IMR-90 (cell line): ENCODE results near the gene KLF16. TPM values are rescaled to one million over a fixed set of nuclear protein-coding genes. Genes with fewer than 3 reads are reported as not detected.

Source experiments
- ATAC-seq: fragments of 200-7000 bp; cut with Tn5 transposase; 2 replicates; pipeline ENCODE4 v1.9.1; 2020; ENCODE audit warnings: low read depth, mild to moderate bottlenecking, moderate library complexity
- BruUV-seq: library from RNA; stranded (reverse); fragments of 400-500 nt; replicated peaks from 2 replicates; lab custom pipeline; 2021; lab: Mats Ljungman, UMichigan
- CTCF ChIA-PET: fragments of 300-600 bp; formaldehyde crosslinking; extraction: SDS; loops from one replicate; lab custom pipeline; 2021; ENCODE audit warnings: antibody characterized with exemption; lab: Yijun Ruan, JAX
- POLR2A ChIA-PET: fragments of 300-600 bp; sonication (Branson Sonifier 250); formaldehyde crosslinking; loops from one replicate; lab custom pipeline; 2022; ENCODE audit warnings: antibody characterized with exemption; ENCODE audit not compliant: unreplicated experiment; lab: Charles Lee
- DNase-seq: peaks from one replicate; pipeline ENCODE4 v3.0.0; 2013
- H2AFZ ChIP-seq: replicated peaks from 2 replicates; pipeline ENCODE3; 2013; ENCODE audit warnings: low read length, mild to moderate bottlenecking; ENCODE audit not compliant: poor library complexity
- H2AK5ac ChIP-seq: 2 replicates; pipeline ENCODE4 v1.6.1; 2013; ENCODE audit warnings: low read depth, low read length, inconsistent platforms
- H2AK9ac ChIP-seq: replicated peaks from 2 replicates; pipeline ENCODE3; 2013; ENCODE audit warnings: mild to moderate bottlenecking, low read depth, low read length, moderate library complexity; ENCODE audit not compliant: poor library complexity
- H2BK120ac ChIP-seq: 2 replicates; pipeline ENCODE4 v1.6.1; 2013; ENCODE audit warnings: low read depth, low read length, inconsistent platforms
- H2BK15ac ChIP-seq: 3 replicates; pipeline ENCODE4 v1.6.1; 2013; ENCODE audit warnings: low read depth, low read length, inconsistent platforms
- H2BK20ac ChIP-seq: 2 replicates; pipeline ENCODE4 v1.6.1; 2013; ENCODE audit warnings: low read depth, mild to moderate bottlenecking, inconsistent platforms, low read length, moderate library complexity
- H2BK5ac ChIP-seq: 2 replicates; pipeline ENCODE4 v1.6.1; 2013; ENCODE audit warnings: mild to moderate bottlenecking, low read depth, low read length, inconsistent platforms; ENCODE audit not compliant: poor library complexity, severe bottlenecking
- H3K14ac ChIP-seq: replicated peaks from 2 replicates; pipeline ENCODE4 v1.6.1; 2013; ENCODE audit warnings: low read depth, low read length, inconsistent platforms
- H3K18ac ChIP-seq: 2 replicates; pipeline ENCODE4 v1.6.1; 2013; ENCODE audit warnings: low read depth, low read length, control low read depth
- H3K23ac ChIP-seq: 2 replicates; pipeline ENCODE4 v1.6.1; 2013; ENCODE audit warnings: low read depth, low read length, inconsistent platforms
- H3K27ac ChIP-seq: 2 replicates; pipeline ENCODE4 v1.5.1; 2013; ENCODE audit warnings: mild to moderate bottlenecking, control low read depth, low read length; ENCODE audit not compliant: insufficient read depth
- H3K27me3 ChIP-seq: 2 replicates; pipeline ENCODE4 v1.6.1; 2013; ENCODE audit warnings: low read length; ENCODE audit not compliant: control insufficient read depth, insufficient read depth
- H3K36me3 ChIP-seq: 2 replicates; pipeline ENCODE4 v1.6.1; 2013; ENCODE audit warnings: low read length, mixed read lengths; ENCODE audit not compliant: control insufficient read depth, insufficient read depth
- H3K4ac ChIP-seq: 2 replicates; pipeline ENCODE4 v1.6.1; 2013; ENCODE audit warnings: low read depth, low read length, inconsistent platforms
- H3K4me1 ChIP-seq: 2 replicates; pipeline ENCODE4 v1.6.1; 2013; ENCODE audit warnings: low read length, mixed read lengths; ENCODE audit not compliant: control insufficient read depth, insufficient read depth
- H3K4me2 ChIP-seq: 2 replicates; pipeline ENCODE4 v1.6.1; 2013; ENCODE audit warnings: low read depth, mild to moderate bottlenecking, control low read depth, low read length, moderate library complexity
- H3K4me3 ChIP-seq: 2 replicates; pipeline ENCODE4 v1.5.1; 2013; ENCODE audit warnings: low read depth, mild to moderate bottlenecking, control low read depth, low read length, moderate library complexity; ENCODE audit not compliant: insufficient read depth
- H3K56ac ChIP-seq: 2 replicates; pipeline ENCODE4 v1.6.1; 2013; ENCODE audit warnings: low read length, inconsistent platforms; ENCODE audit not compliant: insufficient read depth; ENCODE audit errors: extremely low read depth
- H3K79me1 ChIP-seq, 2 experiments: 2 replicates each; pipeline ENCODE4 v1.6.1; 2013; ENCODE audit warnings: low read length in 2 of 2, inconsistent platforms in 1 of 2, low read depth in 1 of 2
- H3K9ac ChIP-seq: 2 replicates; pipeline ENCODE4 v1.6.1; 2013; ENCODE audit warnings: low read depth, low read length, control low read depth
- H3K9me1 ChIP-seq: 2 replicates; pipeline ENCODE4 v1.6.1; 2013; ENCODE audit warnings: low read length, inconsistent platforms; ENCODE audit not compliant: insufficient read depth
- H3K9me3 ChIP-seq: 2 replicates; pipeline ENCODE4 v1.6.1; 2013; ENCODE audit warnings: low read length; ENCODE audit not compliant: control insufficient read depth, insufficient read depth
- H4K20me1 ChIP-seq: 2 replicates; pipeline ENCODE4 v1.6.1; 2013; ENCODE audit warnings: low read length, inconsistent platforms; ENCODE audit not compliant: insufficient read depth
- H4K5ac ChIP-seq: 2 replicates; pipeline ENCODE4 v1.6.1; 2013; ENCODE audit warnings: mild to moderate bottlenecking, low read depth, low read length, control low read depth
- H4K8ac ChIP-seq, 2 experiments: 2 replicates each; pipeline ENCODE4 v1.6.1; 2013; ENCODE audit warnings: low read depth in 2 of 2, low read length in 2 of 2, control low read depth in 1 of 2, inconsistent platforms in 1 of 2
- H4K91ac ChIP-seq: 2 replicates; pipeline ENCODE4 v1.6.1; 2013; ENCODE audit warnings: low read depth, low read length, inconsistent platforms; ENCODE audit not compliant: insufficient read depth
- BHLHE40 ChIP-seq: fragments of 150-350 bp; IDR thresholded peaks from 2 replicates; pipeline ENCODE4 v1.6.1; 2016; ENCODE audit warnings: mild to moderate bottlenecking, low read depth, low read length
- CEBPB ChIP-seq: IDR thresholded peaks from 2 replicates; pipeline ENCODE4 v1.6.1; 2012; ENCODE audit warnings: low read depth, low read length, improper control_type of control experiment
- CHD1 ChIP-seq: IDR thresholded peaks from 2 replicates; pipeline ENCODE4 v1.6.1; 2012; ENCODE audit warnings: low read depth, low read length, improper control_type of control experiment
- FOS ChIP-seq: fragments of 150-350 bp; IDR thresholded peaks from 2 replicates; pipeline ENCODE4 v1.6.1; 2016; ENCODE audit warnings: low read depth, low read length
- MAFK ChIP-seq: IDR thresholded peaks from 2 replicates; pipeline ENCODE4 v1.6.1; 2012; ENCODE audit warnings: low read depth, low read length, improper control_type of control experiment
- MAZ ChIP-seq: IDR thresholded peaks from 2 replicates; pipeline ENCODE4 v1.6.1; 2012; ENCODE audit warnings: low read depth, mild to moderate bottlenecking, low read length, improper control_type of control experiment, moderate library complexity, borderline replicate concordance
- NFE2L2 ChIP-seq: fragments of 150-350 bp; IDR thresholded peaks from 2 replicates; pipeline ENCODE4 v1.6.1; 2016; ENCODE audit warnings: low read depth, mild to moderate bottlenecking, low read length
- POLR2A ChIP-seq: IDR thresholded peaks from 2 replicates; pipeline ENCODE4 v1.6.1; 2012; ENCODE audit warnings: mild to moderate bottlenecking, low read depth, low read length
- RAD21 ChIP-seq: IDR thresholded peaks from 2 replicates; pipeline ENCODE4 v1.6.1; 2012; ENCODE audit warnings: low read length, improper control_type of control experiment
- RCOR1 ChIP-seq: IDR thresholded peaks from 2 replicates; pipeline ENCODE4 v1.6.1; 2012; ENCODE audit warnings: mild to moderate bottlenecking, low read length, improper control_type of control experiment; ENCODE audit not compliant: insufficient replicate concordance
- RFX5 ChIP-seq: IDR thresholded peaks from 2 replicates; pipeline ENCODE4 v1.8.0; 2012; ENCODE audit warnings: low read depth, mild to moderate bottlenecking, low read length, moderate library complexity
- SMC3 ChIP-seq: fragments of 150-350 bp; IDR thresholded peaks from 2 replicates; pipeline ENCODE4 v1.6.1; 2016; ENCODE audit warnings: low read depth, mild to moderate bottlenecking, antibody characterized with exemption, low read length, moderate library complexity
- WGBS, 2 experiments: methylation state at CpG; one replicate each; pipeline versions ENCODE4 v1.1.5 to v1.1.7; 2013; ENCODE audit warnings: missing lambda C conversion rate in 2 of 2; ENCODE audit not compliant: insufficient read length in 1 of 2; ENCODE audit errors: extremely low coverage in 2 of 2; 5-methylcytosine and 5-hydroxymethylcytosine counted together
- dilution Hi-C: fragments of 300-500 bp; cut with HindIII; formaldehyde crosslinking; loops from one replicate; pipeline ENCODE4 v1.14.3; 2018; ENCODE audit warnings: low sequenced_read_pairs; ENCODE audit not compliant: unreplicated experiment
- in situ Hi-C: fragments of 300-500 bp; cut with MboI; formaldehyde crosslinking; loops from 3 replicates; pipeline ENCODE4 v1.14.3; 2019; ENCODE audit warnings: low sequenced_read_pairs, inconsistent platforms, mixed read lengths
- intact Hi-C: fragments of 100-400 bp; cut with micrococcal nuclease; formaldehyde crosslinking; loops from 2 replicates; pipeline ENCODE4 v1.10.0; 2022
- polyA plus RNA-seq, 3 experiments: library from polyadenylated mRNA; depleted of rRNA; stranded (reverse); fragments of >200 nt; gene quantifications; 2 replicates each; pipeline ENCODE4 v1.2.3, GENCODE V29; 2012; ENCODE audit warnings: low replicate concordance in 1 of 3
- total RNA-seq: library from RNA; depleted of rRNA; stranded (reverse); fragments of >200 nt; gene quantifications from 2 replicates; pipeline ENCODE4 v1.2.3, GENCODE V29; 2012
- TF ChIP-seq, protein P1 (sequence below): fragments of 150-350 bp; IDR thresholded peaks from 2 replicates; pipeline ENCODE4 v1.6.1; 2017; ENCODE audit warnings: mild to moderate bottlenecking, antibody characterized with exemption, low read length, low read depth
- TF ChIP-seq, protein P2 (sequence below): fragments of 150-350 bp; IDR thresholded peaks from 2 replicates; pipeline ENCODE4 v1.6.1; 2016; ENCODE audit warnings: low read depth, mild to moderate bottlenecking, low read length, moderate library complexity, borderline replicate concordance

The KLF16 gene
- total and polyA plus RNA-seq, 2 of the 4 experiments (the other 2 are of a cell fraction), result 0.90 to 13.1 TPM

GRCh38 chr19:1819341-1820255, 43.8 kb downstream of the KLF16 start (continued):
- TF ChIP-seq, protein P1, sequence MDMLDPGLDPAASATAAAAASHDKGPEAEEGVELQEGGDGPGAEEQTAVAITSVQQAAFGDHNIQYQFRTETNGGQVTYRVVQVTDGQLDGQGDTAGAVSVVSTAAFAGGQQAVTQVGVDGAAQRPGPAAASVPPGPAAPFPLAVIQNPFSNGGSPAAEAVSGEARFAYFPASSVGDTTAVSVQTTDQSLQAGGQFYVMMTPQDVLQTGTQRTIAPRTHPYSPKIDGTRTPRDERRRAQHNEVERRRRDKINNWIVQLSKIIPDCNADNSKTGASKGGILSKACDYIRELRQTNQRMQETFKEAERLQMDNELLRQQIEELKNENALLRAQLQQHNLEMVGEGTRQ, result no peak

DNA sequence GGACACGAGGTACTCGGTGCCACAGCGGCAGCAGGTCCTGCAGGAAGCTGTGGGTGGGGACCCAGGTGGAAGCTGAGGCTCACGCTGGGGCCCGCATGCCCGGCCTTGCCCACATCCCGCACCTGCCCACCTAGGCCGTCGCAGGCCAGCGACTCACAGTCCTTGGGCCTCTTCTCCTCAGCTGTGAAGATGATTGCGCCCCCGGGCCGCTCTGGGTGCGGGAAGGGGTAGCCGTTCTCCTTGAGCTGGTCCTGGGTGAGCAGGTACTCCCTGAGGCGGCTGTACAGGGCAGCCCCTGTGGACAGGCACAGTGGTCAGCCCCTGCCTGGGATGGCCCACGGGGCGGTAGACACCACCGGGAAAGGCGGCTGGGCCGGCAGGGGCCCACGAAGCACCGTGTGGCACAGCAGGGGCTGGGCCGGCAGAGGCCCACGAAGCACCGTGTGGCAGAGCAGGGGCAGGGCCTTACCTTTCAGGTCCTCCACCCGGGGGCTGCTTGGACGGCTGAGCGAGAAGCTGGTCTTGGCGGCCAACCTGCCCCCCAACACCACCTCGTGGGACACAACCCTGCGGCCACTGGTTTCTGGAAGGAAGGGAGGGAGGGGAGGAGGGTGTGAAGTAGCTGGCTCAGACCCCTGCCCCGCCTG, 44.7 kb downstream of the KLF16 start:
- WGBS, 2 experiments, result 96% methylated on average over 19 of the region's 33 CpGs; no CpG with 5 or more reads in 1 of the 2 experiments
- ATAC-seq (no peak), DNase-seq (no peak)
- no TSS peak for BruUV-seq
- no peak overlapping the region for H3K4me2 ChIP-seq
- H2BK5ac ChIP-seq, result no peak overlapping the region
- H2BK15ac ChIP-seq, result no peak overlapping the region
- ChIA-PET CTCF (no interaction called here), POLR2A (no interaction called here)
- no peak overlapping the region for H3K14ac ChIP-seq
- H2AK9ac ChIP-seq, result no peak overlapping the region
- H3K4me1 ChIP-seq, result no peaks in the 10 kb centered on the region
- no peak overlapping the region for H3K27ac ChIP-seq
- H3K79me1 ChIP-seq, result 0 out of 4 replicates have a peak, but pooled peaks cover 0 to 10% of the 10 kb centered on the region in 2 experiments
- H3K4ac ChIP-seq, result no peak overlapping the region
- no peak overlapping the region for H3K9ac ChIP-seq
- H2AFZ ChIP-seq, result no peak overlapping the region
- no peak overlapping the region for H3K23ac ChIP-seq
- H3K18ac ChIP-seq, result no peak overlapping the region
- no peak overlapping the region for H2BK20ac ChIP-seq
- no peak overlapping the region for H3K4me3 ChIP-seq
- no peaks in the 10 kb centered on the region; the same call in 1 of the 2 replicates for H4K20me1 ChIP-seq
- H3K9me1 ChIP-seq, result no peaks in the 10 kb centered on the region
- no peak overlapping the region for H3K56ac ChIP-seq
- H3K36me3 ChIP-seq, result peaks cover 60% of the 10 kb centered on the region
- no peaks in the 10 kb centered on the region for H3K27me3 ChIP-seq
- no peak overlapping the region for H4K5ac ChIP-seq
- dilution Hi-C loops (no loop called here), in situ Hi-C loops (no loop called here), intact Hi-C loops (no loop called here)
- H3K9me3 ChIP-seq, result no peaks in the 10 kb centered on the region
- H2BK120ac ChIP-seq, result no peak overlapping the region
- no peak overlapping the region for H4K8ac ChIP-seq
- no peak overlapping the region for H4K91ac ChIP-seq
- no peak overlapping the region for H2AK5ac ChIP-seq
- no peak for TF ChIP-seq NFE2L2
- TF ChIP-seq CEBPB, result no peak
- no peak for TF ChIP-seq RCOR1
- TF ChIP-seq, protein P2, sequence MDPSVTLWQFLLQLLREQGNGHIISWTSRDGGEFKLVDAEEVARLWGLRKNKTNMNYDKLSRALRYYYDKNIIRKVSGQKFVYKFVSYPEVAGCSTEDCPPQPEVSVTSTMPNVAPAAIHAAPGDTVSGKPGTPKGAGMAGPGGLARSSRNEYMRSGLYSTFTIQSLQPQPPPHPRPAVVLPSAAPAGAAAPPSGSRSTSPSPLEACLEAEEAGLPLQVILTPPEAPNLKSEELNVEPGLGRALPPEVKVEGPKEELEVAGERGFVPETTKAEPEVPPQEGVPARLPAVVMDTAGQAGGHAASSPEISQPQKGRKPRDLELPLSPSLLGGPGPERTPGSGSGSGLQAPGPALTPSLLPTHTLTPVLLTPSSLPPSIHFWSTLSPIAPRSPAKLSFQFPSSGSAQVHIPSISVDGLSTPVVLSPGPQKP, result no peak
- no peak for TF ChIP-seq RFX5
- no peak for TF ChIP-seq MAFK
- no peak for TF ChIP-seq SMC3
- TF ChIP-seq BHLHE40, result no peak
- no peak for TF ChIP-seq POLR2A
- no peak for TF ChIP-seq RAD21
- TF ChIP-seq CHD1, result no peak
- no peak for TF ChIP-seq FOS
- no peak for TF ChIP-seq MAZ
